ENCODE results near the gene MYO1E. TPM values are rescaled to one million over a fixed set of nuclear protein-coding genes. Genes with fewer than 3 reads are reported as not detected.
A peak's percentile ranks its signal among the peaks of the same experiment; 100 is the strongest.

The MYO1E gene
- total RNA-seq, 1 donor from 2014 or later = 190 TPM

DNA sequence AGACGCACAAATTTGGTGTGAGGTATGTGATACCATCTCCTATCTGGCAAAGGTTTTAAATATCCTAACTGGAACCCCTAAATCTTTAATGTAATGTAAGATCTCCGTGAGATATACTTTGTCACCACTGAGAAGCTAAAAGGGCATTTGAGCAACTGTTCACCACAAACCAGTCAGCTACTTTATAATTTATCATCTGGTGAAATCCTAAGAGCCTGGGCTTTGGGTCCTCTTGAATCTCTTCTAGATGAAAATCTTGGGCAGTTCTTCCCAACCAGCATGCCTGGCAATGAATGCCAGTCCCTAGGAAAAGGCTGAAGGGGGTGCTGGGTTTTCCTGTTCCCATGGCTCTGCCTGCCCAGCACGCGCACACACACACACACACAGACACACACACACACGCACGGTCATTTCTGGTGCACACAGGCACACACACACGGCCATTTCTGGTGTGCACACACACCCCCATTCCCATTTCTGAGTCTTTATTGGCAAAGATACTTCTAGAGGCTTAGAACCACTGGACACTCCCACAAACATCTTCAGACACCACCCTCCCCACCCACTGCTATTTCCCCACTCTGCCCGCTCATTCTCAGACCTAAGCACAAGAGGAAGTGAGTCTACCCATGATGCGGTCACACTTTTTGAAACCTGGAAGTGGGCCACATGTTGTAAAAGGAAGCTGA lies 72.6 kb downstream of the MYO1E start:
- TF ChIP-seq, protein P1, sequence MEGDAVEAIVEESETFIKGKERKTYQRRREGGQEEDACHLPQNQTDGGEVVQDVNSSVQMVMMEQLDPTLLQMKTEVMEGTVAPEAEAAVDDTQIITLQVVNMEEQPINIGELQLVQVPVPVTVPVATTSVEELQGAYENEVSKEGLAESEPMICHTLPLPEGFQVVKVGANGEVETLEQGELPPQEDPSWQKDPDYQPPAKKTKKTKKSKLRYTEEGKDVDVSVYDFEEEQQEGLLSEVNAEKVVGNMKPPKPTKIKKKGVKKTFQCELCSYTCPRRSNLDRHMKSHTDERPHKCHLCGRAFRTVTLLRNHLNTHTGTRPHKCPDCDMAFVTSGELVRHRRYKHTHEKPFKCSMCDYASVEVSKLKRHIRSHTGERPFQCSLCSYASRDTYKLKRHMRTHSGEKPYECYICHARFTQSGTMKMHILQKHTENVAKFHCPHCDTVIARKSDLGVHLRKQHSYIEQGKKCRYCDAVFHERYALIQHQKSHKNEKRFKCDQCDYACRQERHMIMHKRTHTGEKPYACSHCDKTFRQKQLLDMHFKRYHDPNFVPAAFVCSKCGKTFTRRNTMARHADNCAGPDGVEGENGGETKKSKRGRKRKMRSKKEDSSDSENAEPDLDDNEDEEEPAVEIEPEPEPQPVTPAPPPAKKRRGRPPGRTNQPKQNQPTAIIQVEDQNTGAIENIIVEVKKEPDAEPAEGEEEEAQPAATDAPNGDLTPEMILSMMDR (IDR thresholded peaks at IDR 0.05; ENCODE audit: insufficient read depth, low read length, poor library complexity, severe bottlenecking) = no peak
- no peaks in the 10 kb centered on the region for H3K36me3 ChIP-seq (ENCODE audit: control insufficient read depth, insufficient read depth, low read length)
- no peaks in the 10 kb centered on the region for H3K27me3 ChIP-seq (ENCODE audit: control insufficient read depth, insufficient read depth, low read length)
- no peak overlapping the region for H3K4me3 ChIP-seq (ENCODE audit: low read depth, low read length)
- DNase-seq (ENCODE audit: low read depth) = peak; percentile 97

DNA sequence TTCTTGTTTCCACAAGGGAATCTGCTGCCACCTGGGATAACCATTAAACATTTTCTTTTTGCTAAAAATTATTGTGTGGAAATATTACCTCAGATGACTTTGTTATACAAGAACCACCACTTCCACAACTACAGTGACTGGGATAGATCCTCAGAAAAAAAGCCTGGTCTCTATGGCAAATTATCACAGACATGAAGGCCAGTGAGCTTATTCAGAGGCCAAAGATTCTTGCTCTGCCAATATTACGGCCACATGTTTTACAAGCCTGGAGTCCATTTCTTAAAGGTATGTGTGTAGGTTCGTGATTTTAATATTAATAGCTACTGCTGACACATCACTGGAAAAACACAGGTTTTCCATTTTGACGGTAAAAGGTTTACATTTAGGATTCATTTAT lies 73.8 kb downstream of the MYO1E start:
- Histone ChIP-seq H3K36me3 (ENCODE audit: control insufficient read depth, insufficient read depth, low read length) (peaks cover 1% of the 10 kb centered on the region), H3K27me3 (ENCODE audit: control insufficient read depth, insufficient read depth, low read length) (no peaks in the 10 kb centered on the region), H3K4me3 (ENCODE audit: low read depth, low read length) (no peak overlapping the region)
- DNase-seq (ENCODE audit: low read depth) = no peak
- TF ChIP-seq, protein P1 (IDR thresholded peaks at IDR 0.05; ENCODE audit: insufficient read depth, low read length, poor library complexity, severe bottlenecking) = no peak

DNA sequence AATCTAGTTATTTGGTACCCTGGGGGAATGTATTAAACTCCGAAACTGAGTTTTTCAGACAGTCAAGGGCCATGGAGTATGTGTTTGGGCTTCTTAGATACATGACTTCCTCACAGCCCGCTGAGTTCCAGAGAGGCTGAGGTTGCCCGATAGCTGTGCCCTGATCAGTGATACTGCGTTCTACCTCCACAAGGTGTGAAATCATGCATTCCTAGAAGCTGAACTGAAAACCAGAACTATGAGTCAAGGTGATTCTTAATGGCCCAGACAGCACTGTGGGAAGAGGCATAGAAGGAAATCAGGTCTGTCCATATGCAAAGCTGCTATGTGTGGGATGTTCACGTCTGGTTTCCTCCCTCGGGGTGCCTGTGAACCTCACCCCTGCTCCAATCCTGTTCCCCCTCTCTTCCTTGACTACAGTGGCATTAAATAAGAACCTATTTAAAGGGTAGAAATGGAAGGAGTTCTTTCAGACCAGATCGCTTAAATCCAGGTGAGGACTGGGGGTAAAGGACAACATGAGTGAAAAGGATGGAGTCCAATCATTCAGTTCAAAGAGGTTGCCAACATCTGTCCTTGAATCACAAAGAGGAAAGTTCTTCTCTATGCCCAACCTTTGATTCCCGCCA lies 74.3 kb downstream of the MYO1E start:
- DNase-seq (ENCODE audit: low read depth) = peak; percentile 91
- Histone ChIP-seq H3K27me3 (ENCODE audit: control insufficient read depth, insufficient read depth, low read length) (no peaks in the 10 kb centered on the region), H3K36me3 (ENCODE audit: control insufficient read depth, insufficient read depth, low read length) (peaks cover 1% of the 10 kb centered on the region), H3K4me3 (ENCODE audit: low read depth, low read length) (no peak overlapping the region)
- TF ChIP-seq, protein P1 (IDR thresholded peaks at IDR 0.05; ENCODE audit: insufficient read depth, low read length, poor library complexity, severe bottlenecking) = no peak

GRCh38 chr15:59296181-59296617 lies 76.5 kb downstream of the MYO1E start:
- TF ChIP-seq, protein P1 (IDR thresholded peaks at IDR 0.05; ENCODE audit: insufficient read depth, low read length, poor library complexity, severe bottlenecking) = no peak
- Histone ChIP-seq H3K36me3 (ENCODE audit: control insufficient read depth, insufficient read depth, low read length) (peaks cover 1% of the 10 kb centered on the region), H3K4me3 (ENCODE audit: low read depth, low read length) (no peak overlapping the region), H3K27me3 (ENCODE audit: control insufficient read depth, insufficient read depth, low read length) (no peaks in the 10 kb centered on the region)
- peak; percentile 90 for DNase-seq (ENCODE audit: low read depth)

DNA sequence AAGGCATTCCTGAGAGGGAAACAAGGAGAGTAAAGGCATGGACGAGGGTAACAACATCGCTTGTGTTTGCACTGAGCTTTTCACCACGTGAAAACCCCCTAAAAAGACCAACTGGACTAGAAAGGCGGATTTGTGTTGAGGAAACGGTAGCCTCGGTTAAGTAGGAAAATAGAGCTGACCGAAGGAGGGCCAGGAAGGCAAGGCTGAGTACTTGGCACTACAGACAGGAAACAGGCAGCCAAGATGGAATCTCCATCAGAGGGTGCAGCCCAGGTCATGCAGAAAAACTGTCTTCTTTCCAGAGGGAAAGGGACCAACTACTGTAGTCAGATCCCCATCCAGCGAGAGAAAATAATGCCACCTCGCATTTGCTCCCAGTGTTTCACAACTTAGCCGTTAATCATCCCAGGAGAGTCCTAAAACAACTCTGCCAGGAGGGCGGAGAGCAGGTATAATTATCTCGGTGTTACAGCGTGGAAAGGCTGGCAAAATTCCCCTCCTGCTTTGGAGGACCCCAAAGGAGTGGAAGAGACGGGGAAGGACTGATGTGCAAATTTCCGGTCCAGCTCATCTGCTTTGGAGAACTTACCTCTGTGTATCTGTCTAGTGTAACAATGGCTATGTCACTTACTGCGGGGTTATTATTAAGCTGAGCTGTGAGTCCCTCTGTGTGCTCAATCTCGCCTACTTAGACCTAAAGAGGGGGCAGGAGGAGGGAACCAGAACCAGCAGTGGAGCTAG lies 77.2 kb downstream of the MYO1E start:
- H3K27me3 ChIP-seq (ENCODE audit: control insufficient read depth, insufficient read depth, low read length) = no peaks in the 10 kb centered on the region
- H3K4me3 ChIP-seq (ENCODE audit: low read depth, low read length) = no peak overlapping the region
- peaks cover 1% of the 10 kb centered on the region for H3K36me3 ChIP-seq (ENCODE audit: control insufficient read depth, insufficient read depth, low read length)
- DNase-seq (ENCODE audit: low read depth) = no peak
- TF ChIP-seq, protein P1 (IDR thresholded peaks at IDR 0.05; ENCODE audit: insufficient read depth, low read length, poor library complexity, severe bottlenecking) = no peak
